Measurements from ENCODE around the gene SOAT2.

The SOAT2 gene

GRCh38 chr12:53151039-53151438 lies 47.8 kb downstream of the SOAT2 start:
- no peak for TF ChIP-seq POLR2AphosphoS5 (IDR thresholded peaks at IDR 0.05; ENCODE audit: low read depth, low read length)
- no peak for TF ChIP-seq REST (IDR thresholded peaks at IDR 0.05; ENCODE audit: insufficient read depth in 1 of 2, low read depth in 2 of 2, low read length in 2 of 2)
- no peak for TF ChIP-seq SIN3A (IDR thresholded peaks at IDR 0.05; ENCODE audit: borderline replicate concordance, insufficient read depth, low read length)
- TF ChIP-seq FOXP2 (optimal IDR thresholded peaks at IDR 0.05; ENCODE audit: borderline replicate concordance, extremely low read depth, extremely low read length, insufficient read depth) = no peak
- TF ChIP-seq TAF1 (IDR thresholded peaks at IDR 0.05; ENCODE audit: borderline replicate concordance, insufficient read depth, low read length) = no peak

- no peak for TF ChIP-seq TAF1 (IDR thresholded peaks at IDR 0.05; ENCODE audit: borderline replicate concordance, insufficient read depth, low read length)
- TF ChIP-seq SIN3A (IDR thresholded peaks at IDR 0.05; ENCODE audit: borderline replicate concordance, insufficient read depth, low read length) = no peak
- TF ChIP-seq REST (IDR thresholded peaks at IDR 0.05; ENCODE audit: insufficient read depth in 1 of 2, low read depth in 2 of 2, low read length in 2 of 2) = no peak
- no peak for TF ChIP-seq POLR2AphosphoS5 (IDR thresholded peaks at IDR 0.05; ENCODE audit: low read depth, low read length)
- TF ChIP-seq FOXP2 (optimal IDR thresholded peaks at IDR 0.05; ENCODE audit: borderline replicate concordance, extremely low read depth, extremely low read length, insufficient read depth) = no peak
These were observed 49.1 kb downstream of the SOAT2 start for GRCh38 chr12:53152390-53152789.

GRCh38 chr12:53159195-53159839 lies 56.0 kb downstream of the SOAT2 start:
- no peak for TF ChIP-seq POLR2AphosphoS5 (IDR thresholded peaks at IDR 0.05; ENCODE audit: low read depth, low read length)
- no peak for TF ChIP-seq FOXP2 (optimal IDR thresholded peaks at IDR 0.05; ENCODE audit: borderline replicate concordance, extremely low read depth, extremely low read length, insufficient read depth)
- no peak for TF ChIP-seq SIN3A (IDR thresholded peaks at IDR 0.05; ENCODE audit: borderline replicate concordance, insufficient read depth, low read length)
- TF ChIP-seq REST (IDR thresholded peaks at IDR 0.05; ENCODE audit: insufficient read depth in 1 of 2, low read depth in 2 of 2, low read length in 2 of 2) = no peak
- no peak for TF ChIP-seq TAF1 (IDR thresholded peaks at IDR 0.05; ENCODE audit: borderline replicate concordance, insufficient read depth, low read length)

DNA sequence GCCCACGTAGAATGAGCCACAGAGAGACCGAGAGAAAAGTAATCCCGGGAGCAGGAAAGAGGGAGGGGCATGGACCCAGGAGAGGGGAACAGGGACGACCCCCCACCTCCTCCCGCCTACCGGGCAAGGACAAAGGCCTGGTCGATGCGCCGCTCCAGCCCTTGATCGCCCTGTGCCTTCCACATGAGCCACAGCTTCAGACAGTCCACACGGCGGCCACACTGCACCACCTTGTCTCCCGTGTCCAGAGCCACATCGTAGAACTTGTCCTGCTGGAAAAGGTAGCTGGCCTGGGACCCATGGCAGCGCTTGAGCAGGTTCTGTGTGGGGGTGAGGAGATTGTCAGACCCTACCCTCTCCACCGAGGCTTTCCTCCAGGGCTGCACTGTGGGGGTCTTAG lies 56.7 kb downstream of the SOAT2 start:
- TF ChIP-seq SIN3A (IDR thresholded peaks at IDR 0.05; ENCODE audit: borderline replicate concordance, insufficient read depth, low read length) (no peak), TAF1 (IDR thresholded peaks at IDR 0.05; ENCODE audit: borderline replicate concordance, insufficient read depth, low read length) (no peak), FOXP2 (optimal IDR thresholded peaks at IDR 0.05; ENCODE audit: borderline replicate concordance, extremely low read depth, extremely low read length, insufficient read depth) (no peak), REST (IDR thresholded peaks at IDR 0.05; ENCODE audit: insufficient read depth in 1 of 2, low read depth in 2 of 2, low read length in 2 of 2) (no peak), POLR2AphosphoS5 (IDR thresholded peaks at IDR 0.05; ENCODE audit: low read depth, low read length) (no peak)
